GM19452 (cell line): ENCODE measurements around the gene ASPSCR1.

Source experiments
- ATAC-seq: cut with Tn5 transposase; IDR thresholded peaks from one replicate; pipeline ENCODE4 v1.9.1; 2021; ENCODE audit not compliant: unreplicated experiment

ASPSCR1 gene

DNA sequence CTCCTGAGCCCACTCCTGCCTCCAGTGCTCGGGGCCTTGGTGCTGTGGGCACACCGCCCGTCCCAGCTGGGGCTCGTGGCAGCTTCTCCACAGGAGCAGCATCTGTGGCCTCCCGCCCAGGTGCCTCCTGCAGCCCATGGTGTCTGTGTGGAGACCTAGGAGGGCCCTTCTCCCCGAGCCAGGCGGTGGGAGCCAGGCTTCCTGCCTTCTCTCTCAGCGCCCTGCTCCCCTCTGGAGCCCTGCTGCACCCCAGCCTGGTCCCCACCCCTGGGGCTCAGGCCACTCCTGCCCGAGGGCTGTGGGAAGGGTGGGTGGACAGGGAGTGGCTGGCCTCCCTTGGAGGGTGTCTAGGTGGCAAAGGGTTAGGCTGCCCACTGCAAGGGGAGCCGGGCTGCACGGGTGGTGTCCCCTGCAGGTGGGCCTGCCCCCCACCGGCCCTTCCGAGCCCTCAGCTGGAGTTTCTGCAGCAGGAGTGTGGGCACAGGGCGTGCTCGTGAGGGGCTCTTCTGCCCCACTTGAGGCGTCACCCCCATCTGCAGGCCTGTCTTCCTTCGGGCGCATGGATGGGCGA, 34.3 kb downstream of the ASPSCR1 start:
- ATAC-seq = no peak

DNA sequence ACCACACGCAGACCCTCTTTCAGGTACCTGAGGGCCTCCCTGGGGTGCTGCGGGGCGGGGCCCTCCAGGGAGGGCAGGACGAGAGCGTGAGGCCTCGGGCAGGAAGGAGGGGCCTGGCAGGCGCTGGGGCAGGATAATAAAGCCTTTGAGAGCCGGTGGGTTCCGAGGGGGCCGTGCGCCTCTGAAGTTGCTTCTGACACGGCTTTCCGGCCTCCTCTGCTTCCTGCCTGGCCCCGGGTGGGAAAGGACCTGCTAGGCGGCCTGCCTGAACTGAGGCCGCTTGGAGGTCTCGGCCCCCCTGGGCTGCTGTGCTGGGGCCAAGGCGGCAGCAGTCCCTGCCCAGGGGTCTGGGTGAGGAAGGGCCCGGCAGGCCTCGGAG, 34.8 kb downstream of the ASPSCR1 start:
- ATAC-seq = no peak

GRCh38 chr17:82012640-82013295, 35.3 kb downstream of the ASPSCR1 start:
- no peak for ATAC-seq

DNA sequence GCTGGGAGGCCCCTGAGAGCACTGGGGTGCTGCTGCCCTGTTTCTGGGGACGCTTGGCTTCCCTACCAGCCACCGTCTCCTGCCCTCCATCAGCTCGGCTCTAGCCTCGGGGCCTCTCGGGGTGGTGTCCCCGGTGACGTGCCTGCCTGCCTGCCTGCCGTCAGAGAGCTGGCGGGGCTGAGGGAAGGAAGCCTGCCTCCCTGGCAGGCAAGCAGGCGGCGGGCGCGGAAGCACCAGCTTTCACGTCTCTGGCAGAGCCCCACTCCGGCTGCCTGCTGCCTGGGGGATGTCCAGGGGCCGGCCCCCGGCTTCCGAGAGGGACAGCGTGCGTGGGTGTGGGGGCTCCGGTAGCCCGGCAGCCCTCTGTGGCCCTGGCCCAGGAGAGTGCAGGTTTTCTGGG, 35.9 kb downstream of the ASPSCR1 start:
- ATAC-seq = no peak

- ATAC-seq = no peak
Observed at GRCh38 chr17:82013772-82014321, 36.4 kb downstream of the ASPSCR1 start.

GRCh38 chr17:82014432-82014831, 37.0 kb downstream of the ASPSCR1 start:
- no peak for ATAC-seq

DNA sequence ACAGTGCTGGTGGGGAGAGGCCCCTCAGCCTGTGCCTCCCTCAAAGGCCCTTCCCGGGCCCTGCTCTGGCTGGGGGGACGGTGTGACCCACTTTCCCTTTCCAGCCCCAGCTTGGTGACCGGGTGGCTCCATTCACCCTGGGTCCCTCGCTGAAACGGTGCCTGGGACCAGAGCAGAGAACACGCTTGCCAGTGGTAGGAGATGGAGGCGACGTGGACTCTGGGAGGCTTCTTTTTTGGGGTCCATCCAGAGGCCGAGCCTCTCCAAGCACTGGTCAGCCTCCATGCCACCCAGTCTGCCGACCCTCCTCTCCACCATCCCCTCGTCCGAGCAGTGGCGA, 37.5 kb downstream of the ASPSCR1 start:
- no peak for ATAC-seq

- no peak for ATAC-seq
Observed at GRCh38 chr17:82015311-82015971, 38.0 kb downstream of the ASPSCR1 start.

DNA sequence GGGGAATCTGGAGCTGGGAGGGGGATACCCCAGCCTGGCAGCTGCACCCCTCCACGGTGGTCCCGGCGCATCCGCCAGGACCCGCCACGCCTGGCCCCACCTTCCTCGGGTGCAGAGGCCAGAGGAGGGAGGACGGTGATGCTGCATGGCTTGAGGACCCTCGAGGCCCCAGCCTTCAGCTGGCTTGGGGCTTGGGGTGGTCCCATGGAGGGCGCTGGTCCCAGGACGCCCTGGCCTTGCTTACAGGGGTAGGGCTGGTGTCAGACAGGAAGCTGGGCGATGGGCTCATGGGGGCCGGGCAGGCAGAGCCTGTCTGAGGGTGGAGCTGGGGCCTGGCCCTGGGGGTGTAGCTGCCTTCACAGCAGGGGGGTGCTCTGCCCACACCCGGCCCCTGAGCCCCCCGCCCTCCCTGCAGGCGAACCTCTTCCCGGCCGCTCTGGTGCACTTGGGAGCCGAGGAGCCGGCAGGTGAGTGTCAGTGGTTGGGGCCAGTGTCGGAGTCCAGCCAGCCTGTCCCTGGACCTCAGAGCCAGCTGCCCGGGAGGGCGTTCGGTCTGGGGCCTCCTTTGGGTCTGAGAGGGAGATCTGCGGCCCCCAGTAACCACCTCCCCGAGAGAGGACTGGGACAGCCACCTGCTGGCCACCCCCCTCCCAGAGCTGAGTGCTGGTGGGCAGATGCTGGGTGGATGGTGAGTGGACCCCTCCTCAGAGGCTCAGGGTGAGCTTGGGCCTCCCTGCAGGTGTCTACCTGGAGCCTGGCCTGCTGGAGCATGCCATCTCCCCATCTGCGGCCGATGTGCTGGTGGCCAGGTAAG, 38.8 kb downstream of the ASPSCR1 start:
- ATAC-seq = no peak

- no peak for ATAC-seq
Observed at GRCh38 chr17:82016875-82017459, 39.5 kb downstream of the ASPSCR1 start.

- ATAC-seq = no peak
Observed at GRCh38 chr17:82017612-82018151, 40.3 kb downstream of the ASPSCR1 start.

DNA sequence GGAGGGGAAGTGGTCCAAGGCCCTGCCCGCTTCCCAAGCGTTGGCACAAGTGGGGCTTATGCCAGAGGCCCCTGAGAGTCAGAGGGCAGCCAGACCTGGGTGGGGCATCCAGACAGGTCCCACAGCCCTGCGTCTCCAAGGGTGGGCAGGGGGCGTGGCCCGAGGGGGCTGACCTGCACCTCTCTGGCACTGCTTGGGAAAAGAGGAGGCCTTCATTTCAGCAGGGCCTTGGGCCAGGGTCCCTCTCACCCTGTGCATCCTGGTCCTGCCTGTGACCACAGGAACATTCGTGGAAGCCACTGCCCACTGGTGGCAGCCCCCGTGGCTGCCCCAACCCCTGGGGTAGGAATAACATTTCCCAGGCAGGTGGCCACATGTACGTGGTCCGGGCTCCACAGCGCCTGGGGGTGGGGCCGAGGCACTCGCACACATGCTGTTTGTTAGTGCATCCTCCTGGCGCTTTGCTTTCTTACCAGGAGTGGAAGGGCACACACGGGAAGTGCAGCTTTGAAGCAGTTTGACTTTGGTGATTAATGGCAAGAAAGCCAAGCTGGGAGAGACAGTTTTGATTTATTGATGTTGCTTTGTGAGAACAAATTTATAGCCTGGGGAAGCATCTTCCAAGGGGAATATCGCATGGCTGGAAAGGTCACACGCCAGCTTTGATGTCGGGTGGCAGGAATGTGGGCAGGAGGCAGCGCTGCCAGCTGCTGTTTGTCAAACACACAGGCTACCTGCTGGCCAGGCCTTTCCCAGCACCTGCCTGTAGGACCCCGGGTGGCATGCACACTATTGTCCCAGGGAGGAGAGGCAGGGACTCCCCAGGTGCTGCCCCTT, 40.9 kb downstream of the ASPSCR1 start:
- no peak for ATAC-seq

DNA sequence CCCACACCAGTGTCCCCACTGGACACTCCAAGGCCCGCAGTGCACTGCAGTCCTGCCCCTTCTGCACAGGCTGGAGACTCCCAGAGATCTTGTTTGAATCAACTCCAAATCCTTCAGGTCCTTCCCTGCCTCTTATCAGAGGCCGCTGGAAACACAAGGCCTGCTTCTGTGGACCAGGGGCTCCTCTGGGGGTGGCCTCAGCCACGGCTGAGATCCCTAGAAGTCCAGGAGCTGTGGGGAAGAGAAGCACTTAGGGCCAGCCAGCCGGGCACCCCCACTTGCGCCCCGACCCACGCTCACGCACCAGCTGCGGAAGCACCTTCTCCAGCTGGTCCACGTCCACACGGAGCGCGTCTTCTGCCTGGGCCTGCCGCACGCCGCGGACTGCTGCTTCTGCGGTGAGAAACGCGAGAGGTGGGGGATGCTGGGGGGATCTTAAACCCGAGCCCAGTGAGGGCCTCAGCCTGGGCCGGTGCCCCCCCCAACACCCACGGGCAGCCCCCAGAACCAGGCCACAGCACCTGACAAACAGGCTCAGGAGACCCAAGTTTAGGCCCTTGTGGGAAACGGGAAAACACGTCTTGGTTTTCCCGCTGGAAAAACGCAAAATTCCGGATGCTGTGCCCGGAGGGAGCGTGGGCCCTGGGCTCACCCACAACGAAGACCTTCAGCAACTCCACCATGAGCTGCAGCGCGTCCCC, 41.7 kb downstream of the ASPSCR1 start:
- no peak for ATAC-seq

- no peak for ATAC-seq
Observed at GRCh38 chr17:82019690-82020571, 42.5 kb downstream of the ASPSCR1 start.

DNA sequence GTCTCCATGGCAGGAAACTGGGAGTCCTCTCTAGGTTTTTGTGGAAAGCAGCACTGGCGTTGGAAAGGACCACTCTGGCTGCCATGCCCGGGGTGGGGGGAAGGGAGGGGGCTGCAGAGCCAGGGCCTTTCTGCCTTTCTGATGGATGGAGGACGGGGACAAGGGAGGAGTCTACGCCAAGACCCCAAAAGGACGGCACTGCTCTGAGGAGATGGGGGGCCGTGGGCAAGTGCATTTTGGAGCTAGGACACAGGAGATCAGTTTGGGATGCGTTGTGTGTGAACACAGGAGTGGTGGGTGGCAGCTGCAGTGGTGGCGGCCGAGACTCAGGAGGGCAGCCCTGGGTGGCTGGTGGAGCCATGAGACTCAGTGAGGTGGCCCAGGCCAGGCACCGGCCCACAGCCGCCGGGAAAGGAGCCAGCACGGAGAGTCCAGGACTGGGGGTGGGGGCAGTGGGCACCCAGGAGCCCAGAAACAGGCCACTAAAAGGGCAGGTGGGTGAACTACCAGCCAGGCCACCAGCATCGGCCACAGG, 43.2 kb downstream of the ASPSCR1 start:
- no peak for ATAC-seq

GRCh38 chr17:82021107-82021899, 43.9 kb downstream of the ASPSCR1 start:
- ATAC-seq = no peak

- no peak for ATAC-seq
Observed at GRCh38 chr17:82021900-82022309, 44.5 kb downstream of the ASPSCR1 start.
